HEK293 (cell line): ENCODE measurements around the gene DSCAM.

Experiments used
- CTCF ChIA-PET: fragments of 350-600 bp; formaldehyde crosslinking; extraction: SDS; loops from one replicate; lab custom pipeline; 2021; ENCODE audit warnings: antibody characterized with exemption; lab: Yijun Ruan, JAX
- POLR2A ChIA-PET: fragments of 300-600 bp; formaldehyde crosslinking; extraction: SDS; loops from one replicate; lab custom pipeline; 2020; ENCODE audit warnings: antibody characterized with exemption, inconsistent platforms; lab: Yijun Ruan, JAX
- H3K27ac ChIP-seq: fragments of 200-500 bp; sonication (Bioruptor generic); 2 replicates; pipeline ENCODE4 v1.5.1; 2014; ENCODE audit warnings: low read depth, low read length, control low read depth, inconsistent platforms; ENCODE audit errors: extremely low read depth
- H3K36me3 ChIP-seq, 2 experiments: fragments of 200-500 bp in 1 of 2; sonication (Bioruptor generic) in 1 of 2; 1 replicate in 1 of 2; 2 replicates in 1 of 2; pipeline ENCODE4 v1.5.1; 2014 to 2017; ENCODE audit warnings: inconsistent platforms in 2 of 2, low read length in 2 of 2; ENCODE audit not compliant: control insufficient read depth in 2 of 2, insufficient read depth in 1 of 2
- H3K4me1 ChIP-seq: fragments of 200-500 bp; sonication (Bioruptor generic); 2 replicates; pipeline ENCODE4 v1.5.1; 2014; ENCODE audit warnings: mild to moderate bottlenecking, low read length, inconsistent platforms; ENCODE audit not compliant: control insufficient read depth, insufficient read depth
- H3K4me3 ChIP-seq: 2 replicates; pipeline ENCODE4 v1.5.1; 2011; ENCODE audit warnings: low read depth, mild to moderate bottlenecking, control low read depth, low read length, moderate library complexity
- H3K9me3 ChIP-seq: fragments of 200-500 bp; sonication (Bioruptor generic); 2 replicates; pipeline ENCODE4 v1.5.1; 2014; ENCODE audit warnings: low read depth, low read length, inconsistent platforms; ENCODE audit not compliant: control insufficient read depth, insufficient read depth
- GLI2 ChIP-seq: fragments of 450-650 bp; formaldehyde crosslinking; IDR thresholded peaks from 2 replicates; pipeline ENCODE4; 2017; ENCODE audit warnings: missing biosample characterization, missing genetic modification characterization, low read depth, borderline replicate concordance
- GLI4 ChIP-seq: fragments of 450-650 bp; formaldehyde crosslinking; IDR thresholded peaks from 2 replicates; pipeline ENCODE4 v1.5.1; 2016; ENCODE audit warnings: missing biosample characterization, missing genetic modification characterization
- IKZF3 ChIP-seq: fragments of 450-650 bp; IDR thresholded peaks from 2 replicates; pipeline ENCODE4 v1.5.0; 2018; ENCODE audit warnings: missing biosample characterization, mild to moderate bottlenecking, missing genetic modification characterization, moderate library complexity
- SALL2 ChIP-seq: fragments of 450-650 bp; formaldehyde crosslinking; IDR thresholded peaks from 2 replicates; pipeline ENCODE4 v1.5.0; 2017; ENCODE audit warnings: missing biosample characterization, mild to moderate bottlenecking, missing genetic modification characterization, borderline replicate concordance
- TRIM28 ChIP-seq: IDR thresholded peaks from 2 replicates; pipeline ENCODE4 v1.6.1; 2011; ENCODE audit warnings: low read length, control low read depth, borderline replicate concordance
- ZBTB26 ChIP-seq: fragments of 450-650 bp; formaldehyde crosslinking; optimal IDR thresholded peaks from 2 replicates; pipeline ENCODE3; 2016; ENCODE audit warnings: missing biosample characterization, mild to moderate bottlenecking, missing genetic modification characterization
- ZNF169 ChIP-seq: fragments of 450-650 bp; formaldehyde crosslinking; IDR thresholded peaks from 2 replicates; pipeline ENCODE4 v1.5.1; 2016; ENCODE audit warnings: missing biosample characterization, missing genetic modification characterization
- ZNF202 ChIP-seq: fragments of 450-650 bp; formaldehyde crosslinking; IDR thresholded peaks from 2 replicates; pipeline ENCODE4 v1.5.1; 2016; ENCODE audit warnings: missing biosample characterization, missing genetic modification characterization, borderline replicate concordance
- ZNF221 ChIP-seq: fragments of 450-650 bp; formaldehyde crosslinking; IDR thresholded peaks from 2 replicates; pipeline ENCODE4 v1.5.1; 2017; ENCODE audit warnings: missing biosample characterization, missing genetic modification characterization, borderline replicate concordance
- ZNF341 ChIP-seq: fragments of 450-650 bp; formaldehyde crosslinking; IDR thresholded peaks from 2 replicates; pipeline ENCODE4; 2016; ENCODE audit warnings: low read depth, missing biosample characterization, missing genetic modification characterization
- ZNF394 ChIP-seq: fragments of 450-650 bp; formaldehyde crosslinking; IDR thresholded peaks from 2 replicates; pipeline ENCODE4 v1.5.1; 2016; ENCODE audit warnings: missing biosample characterization, missing genetic modification characterization, mild to moderate bottlenecking, moderate library complexity, borderline replicate concordance
- ZNF48 ChIP-seq: fragments of 450-650 bp; formaldehyde crosslinking; IDR thresholded peaks from 2 replicates; pipeline ENCODE4 v1.5.1; 2016; ENCODE audit warnings: missing biosample characterization, missing genetic modification characterization
- ZNF560 ChIP-seq: fragments of 450-650 bp; formaldehyde crosslinking; IDR thresholded peaks from 2 replicates; pipeline ENCODE4 v1.5.1; 2017; ENCODE audit warnings: missing biosample characterization, missing genetic modification characterization, borderline replicate concordance
- ZNF623 ChIP-seq: fragments of 450-650 bp; formaldehyde crosslinking; IDR thresholded peaks from 2 replicates; pipeline ENCODE4 v1.5.1; 2016; ENCODE audit warnings: missing biosample characterization, missing genetic modification characterization
- ZNF624 ChIP-seq: fragments of 450-650 bp; formaldehyde crosslinking; IDR thresholded peaks from 2 replicates; pipeline ENCODE4 v1.5.1; 2017; ENCODE audit warnings: missing biosample characterization, missing genetic modification characterization
- ZNF658 ChIP-seq: fragments of 450-650 bp; formaldehyde crosslinking; IDR thresholded peaks from 2 replicates; pipeline ENCODE4; 2016; ENCODE audit warnings: missing biosample characterization, missing genetic modification characterization
- ZNF660 ChIP-seq: fragments of 450-650 bp; IDR thresholded peaks from 2 replicates; pipeline ENCODE4 v1.5.1; 2018; ENCODE audit warnings: missing biosample characterization, mild to moderate bottlenecking, missing genetic modification characterization
- ZNF701 ChIP-seq: fragments of 450-650 bp; formaldehyde crosslinking; IDR thresholded peaks from 2 replicates; pipeline ENCODE4 v1.5.1; 2016; ENCODE audit warnings: missing biosample characterization, missing genetic modification characterization
- ZNF768 ChIP-seq: fragments of 450-650 bp; formaldehyde crosslinking; IDR thresholded peaks from 2 replicates; pipeline ENCODE4 v1.5.1; 2018; ENCODE audit warnings: missing biosample characterization, mild to moderate bottlenecking, missing genetic modification characterization
- ZXDB ChIP-seq: fragments of 450-650 bp; formaldehyde crosslinking; IDR thresholded peaks from 2 replicates; pipeline ENCODE4 v1.5.1; 2016; ENCODE audit warnings: missing biosample characterization, missing genetic modification characterization
- TF ChIP-seq, protein P1 (sequence below): fragments of 450-650 bp; IDR thresholded peaks from 2 replicates; pipeline ENCODE4 v1.5.1; 2018; ENCODE audit warnings: missing biosample characterization, missing genetic modification characterization
- TF ChIP-seq, protein P2 (sequence below): fragments of 450-650 bp; formaldehyde crosslinking; IDR thresholded peaks from 2 replicates; pipeline ENCODE4 v1.5.1; 2016; ENCODE audit warnings: missing biosample characterization, missing genetic modification characterization
- TF ChIP-seq, protein P3 (sequence below): fragments of 450-650 bp; formaldehyde crosslinking; IDR thresholded peaks from 2 replicates; pipeline ENCODE4 v1.5.1; 2016; ENCODE audit warnings: missing biosample characterization, missing genetic modification characterization, borderline replicate concordance
- TF ChIP-seq, protein P4 (sequence below): fragments of 450-650 bp; formaldehyde crosslinking; IDR thresholded peaks from 2 replicates; pipeline ENCODE4 v1.5.1; 2016; ENCODE audit warnings: missing biosample characterization, missing genetic modification characterization
- TF ChIP-seq, protein P5 (sequence below): fragments of 450-650 bp; formaldehyde crosslinking; IDR thresholded peaks from 2 replicates; pipeline ENCODE4 v1.5.1; 2016; ENCODE audit warnings: missing biosample characterization, missing genetic modification characterization

DSCAM gene

GRCh38 chr21:40021558-40022351 is 825.2 kb downstream of the DSCAM start (continued):
- no peak for TF ChIP-seq ZNF202 (tag by site-specific recombination)
- TF ChIP-seq IKZF3 (tag by site-specific recombination) = no peak
- no peak for TF ChIP-seq GLI2 (tag by site-specific recombination)
- no peak for TF ChIP-seq ZNF48
- no peak for TF ChIP-seq ZXDB (tag by site-specific recombination)
- TF ChIP-seq GLI4 = no peak
- no peak for TF ChIP-seq ZNF169 (tag by site-specific recombination)
- TF ChIP-seq ZBTB26 (tag by site-specific recombination) = no peak
- TF ChIP-seq, protein P1, sequence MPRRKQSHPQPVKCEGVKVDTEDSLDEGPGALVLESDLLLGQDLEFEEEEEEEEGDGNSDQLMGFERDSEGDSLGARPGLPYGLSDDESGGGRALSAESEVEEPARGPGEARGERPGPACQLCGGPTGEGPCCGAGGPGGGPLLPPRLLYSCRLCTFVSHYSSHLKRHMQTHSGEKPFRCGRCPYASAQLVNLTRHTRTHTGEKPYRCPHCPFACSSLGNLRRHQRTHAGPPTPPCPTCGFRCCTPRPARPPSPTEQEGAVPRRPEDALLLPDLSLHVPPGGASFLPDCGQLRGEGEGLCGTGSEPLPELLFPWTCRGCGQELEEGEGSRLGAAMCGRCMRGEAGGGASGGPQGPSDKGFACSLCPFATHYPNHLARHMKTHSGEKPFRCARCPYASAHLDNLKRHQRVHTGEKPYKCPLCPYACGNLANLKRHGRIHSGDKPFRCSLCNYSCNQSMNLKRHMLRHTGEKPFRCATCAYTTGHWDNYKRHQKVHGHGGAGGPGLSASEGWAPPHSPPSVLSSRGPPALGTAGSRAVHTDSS (tag by site-specific recombination) = no peak

DNA sequence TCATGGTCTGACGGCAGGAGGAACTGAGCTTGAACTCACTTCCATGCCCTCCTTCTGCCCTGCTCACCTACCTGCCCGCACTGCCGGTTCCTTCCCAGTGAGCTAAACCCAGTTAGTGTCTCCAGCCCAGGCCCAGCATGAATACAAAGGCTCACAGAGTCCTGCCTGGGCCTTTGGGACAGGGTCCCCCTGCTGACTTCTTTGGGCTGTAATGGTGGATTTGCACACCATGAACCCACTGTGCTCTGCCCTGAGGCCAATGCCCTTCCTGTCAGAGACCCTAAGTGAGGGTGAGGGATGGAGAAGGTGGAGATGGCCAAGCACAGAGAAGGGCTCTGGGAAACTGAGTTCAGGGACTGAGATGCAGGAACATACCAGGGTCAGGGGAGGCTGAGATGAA is 826.3 kb downstream of the DSCAM start:
- no peak overlapping the region for H3K4me3 ChIP-seq
- H3K36me3 ChIP-seq = no peaks in the 10 kb centered on the region
- CTCF ChIA-PET = interaction anchor here (0.7 kb wide), 1 partner anchor 10 kb away, joined by 4 read pairs; no protein-coding TSS in a partner anchor
- H3K4me1 ChIP-seq = no peaks in the 10 kb centered on the region
- no peak overlapping the region for H3K27ac ChIP-seq
- POLR2A ChIA-PET = no interaction called here
- H3K9me3 ChIP-seq = no peaks in the 10 kb centered on the region
- TF ChIP-seq ZNF768 (no peak), ZNF341 (no peak), ZNF658 (tag by site-specific recombination) (no peak), ZNF623 (tag by site-specific recombination) (no peak), ZNF221 (tag by site-specific recombination) (no peak), ZNF701 (no peak), ZNF560 (tag by site-specific recombination) (no peak), ZNF660 (tag by site-specific recombination) (no peak), ZNF394 (tag by site-specific recombination) (no peak), SALL2 (no peak), ZNF624 (tag by site-specific recombination) (no peak), TRIM28 (no peak)
- TF ChIP-seq, protein P2, sequence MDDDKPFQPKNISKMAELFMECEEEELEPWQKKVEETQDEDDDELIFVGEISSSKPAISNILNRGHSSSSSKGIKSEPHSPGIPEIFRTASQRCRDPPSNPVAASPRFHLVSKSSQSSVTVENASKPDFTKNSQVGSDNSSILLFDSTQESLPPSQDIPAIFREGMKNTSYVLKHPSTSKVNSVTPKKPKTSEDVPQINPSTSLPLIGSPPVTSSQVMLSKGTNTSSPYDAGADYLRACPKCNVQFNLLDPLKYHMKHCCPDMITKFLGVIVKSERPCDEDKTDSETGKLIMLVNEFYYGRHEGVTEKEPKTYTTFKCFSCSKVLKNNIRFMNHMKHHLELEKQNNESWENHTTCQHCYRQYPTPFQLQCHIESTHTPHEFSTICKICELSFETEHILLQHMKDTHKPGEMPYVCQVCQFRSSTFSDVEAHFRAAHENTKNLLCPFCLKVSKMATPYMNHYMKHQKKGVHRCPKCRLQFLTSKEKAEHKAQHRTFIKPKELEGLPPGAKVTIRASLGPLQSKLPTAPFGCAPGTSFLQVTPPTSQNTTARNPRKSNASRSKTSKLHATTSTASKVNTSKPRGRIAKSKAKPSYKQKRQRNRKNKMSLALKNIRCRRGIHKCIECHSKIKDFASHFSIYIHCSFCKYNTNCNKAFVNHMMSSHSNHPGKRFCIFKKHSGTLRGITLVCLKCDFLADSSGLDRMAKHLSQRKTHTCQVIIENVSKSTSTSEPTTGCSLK (tag by site-specific recombination) = no peak
- TF ChIP-seq, protein P3, sequence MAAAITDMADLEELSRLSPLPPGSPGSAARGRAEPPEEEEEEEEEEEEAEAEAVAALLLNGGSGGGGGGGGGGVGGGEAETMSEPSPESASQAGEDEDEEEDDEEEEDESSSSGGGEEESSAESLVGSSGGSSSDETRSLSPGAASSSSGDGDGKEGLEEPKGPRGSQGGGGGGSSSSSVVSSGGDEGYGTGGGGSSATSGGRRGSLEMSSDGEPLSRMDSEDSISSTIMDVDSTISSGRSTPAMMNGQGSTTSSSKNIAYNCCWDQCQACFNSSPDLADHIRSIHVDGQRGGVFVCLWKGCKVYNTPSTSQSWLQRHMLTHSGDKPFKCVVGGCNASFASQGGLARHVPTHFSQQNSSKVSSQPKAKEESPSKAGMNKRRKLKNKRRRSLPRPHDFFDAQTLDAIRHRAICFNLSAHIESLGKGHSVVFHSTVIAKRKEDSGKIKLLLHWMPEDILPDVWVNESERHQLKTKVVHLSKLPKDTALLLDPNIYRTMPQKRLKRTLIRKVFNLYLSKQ (tag by site-specific recombination) = no peak
- TF ChIP-seq, protein P4, sequence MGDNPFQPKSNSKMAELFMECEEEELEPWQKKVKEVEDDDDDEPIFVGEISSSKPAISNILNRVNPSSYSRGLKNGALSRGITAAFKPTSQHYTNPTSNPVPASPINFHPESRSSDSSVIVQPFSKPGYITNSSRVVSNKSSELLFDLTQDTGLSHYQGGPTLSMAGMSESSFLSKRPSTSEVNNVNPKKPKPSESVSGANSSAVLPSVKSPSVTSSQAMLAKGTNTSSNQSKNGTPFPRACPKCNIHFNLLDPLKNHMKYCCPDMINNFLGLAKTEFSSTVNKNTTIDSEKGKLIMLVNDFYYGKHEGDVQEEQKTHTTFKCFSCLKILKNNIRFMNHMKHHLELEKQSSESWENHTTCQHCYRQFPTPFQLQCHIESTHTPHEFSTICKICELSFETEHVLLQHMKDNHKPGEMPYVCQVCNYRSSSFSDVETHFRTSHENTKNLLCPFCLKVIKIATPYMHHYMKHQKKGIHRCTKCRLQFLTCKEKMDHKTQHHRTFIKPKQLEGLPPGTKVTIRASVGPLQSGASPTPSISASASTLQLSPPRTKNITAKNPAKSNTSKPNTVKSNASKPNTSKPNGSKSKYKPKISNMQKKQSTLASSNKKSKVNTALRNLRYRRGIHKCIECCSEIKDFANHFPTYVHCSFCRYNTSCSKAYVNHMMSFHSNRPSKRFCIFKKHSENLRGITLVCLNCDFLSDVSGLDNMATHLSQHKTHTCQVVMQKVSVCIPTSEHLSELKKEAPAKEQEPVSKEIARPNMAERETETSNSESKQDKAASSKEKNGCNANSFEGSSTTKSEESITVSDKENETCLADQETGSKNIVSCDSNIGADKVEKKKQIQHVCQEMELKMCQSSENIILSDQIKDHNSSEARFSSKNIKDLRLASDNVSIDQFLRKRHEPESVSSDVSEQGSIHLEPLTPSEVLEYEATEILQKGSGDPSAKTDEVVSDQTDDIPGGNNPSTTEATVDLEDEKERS (tag by site-specific recombination) = no peak
- TF ChIP-seq, protein P5, sequence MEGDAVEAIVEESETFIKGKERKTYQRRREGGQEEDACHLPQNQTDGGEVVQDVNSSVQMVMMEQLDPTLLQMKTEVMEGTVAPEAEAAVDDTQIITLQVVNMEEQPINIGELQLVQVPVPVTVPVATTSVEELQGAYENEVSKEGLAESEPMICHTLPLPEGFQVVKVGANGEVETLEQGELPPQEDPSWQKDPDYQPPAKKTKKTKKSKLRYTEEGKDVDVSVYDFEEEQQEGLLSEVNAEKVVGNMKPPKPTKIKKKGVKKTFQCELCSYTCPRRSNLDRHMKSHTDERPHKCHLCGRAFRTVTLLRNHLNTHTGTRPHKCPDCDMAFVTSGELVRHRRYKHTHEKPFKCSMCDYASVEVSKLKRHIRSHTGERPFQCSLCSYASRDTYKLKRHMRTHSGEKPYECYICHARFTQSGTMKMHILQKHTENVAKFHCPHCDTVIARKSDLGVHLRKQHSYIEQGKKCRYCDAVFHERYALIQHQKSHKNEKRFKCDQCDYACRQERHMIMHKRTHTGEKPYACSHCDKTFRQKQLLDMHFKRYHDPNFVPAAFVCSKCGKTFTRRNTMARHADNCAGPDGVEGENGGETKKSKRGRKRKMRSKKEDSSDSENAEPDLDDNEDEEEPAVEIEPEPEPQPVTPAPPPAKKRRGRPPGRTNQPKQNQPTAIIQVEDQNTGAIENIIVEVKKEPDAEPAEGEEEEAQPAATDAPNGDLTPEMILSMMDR (tag by site-specific recombination) = no peak
